HFFc6 (cell line): ENCODE measurements around the gene ORM1. TPM values are rescaled to one million over a fixed set of nuclear protein-coding genes. Genes with fewer than 3 reads are reported as not detected.

Source experiments
- DNase-seq: peaks from one replicate; pipeline ENCODE4 v3.0.0-alpha.2; 2018
- H3K27ac Mint-ChIP-seq: 2 replicates; pipeline ENCODE4 v1.8.0; 2020; ENCODE audit warnings: mild to moderate bottlenecking, mixed read lengths
- H3K27me3 Mint-ChIP-seq: 2 replicates; pipeline ENCODE4 v1.8.0; 2021; ENCODE audit warnings: mild to moderate bottlenecking, moderate library complexity, mixed read lengths; ENCODE audit not compliant: insufficient read depth
- H3K36me3 Mint-ChIP-seq: 2 replicates; pipeline ENCODE4 v1.8.0; 2021; ENCODE audit warnings: low read depth, mixed read lengths
- H3K4me1 Mint-ChIP-seq: 2 replicates; pipeline ENCODE4 v1.8.0; 2020; ENCODE audit warnings: low read depth, mixed read lengths
- H3K4me3 Mint-ChIP-seq: 2 replicates; pipeline ENCODE4 v1.8.0; 2020; ENCODE audit warnings: mild to moderate bottlenecking, moderate library complexity, mixed read lengths
- H3K9me3 Mint-ChIP-seq: 2 replicates; pipeline ENCODE4 v1.8.0; 2020; ENCODE audit warnings: mild to moderate bottlenecking, mixed read lengths
- total RNA-seq, 6 experiments: library from RNA; stranded (reverse); fragmentation: NEBNext Ultra II Directional; extraction: Animal tissue kit (Norgen Biotek cat#: 25700); gene quantifications; 2 replicates in 1 of 6; 3 replicates in 5 of 6; pipeline ENCODE4 v1.2.3, GENCODE V29; 2021
- TF ChIP-seq, protein P1 (sequence below): fragments of 200-600 bp; sonication (generic); IDR thresholded peaks from 2 replicates; pipeline ENCODE4 v1.5.0; 2021; ENCODE audit warnings: antibody characterized with exemption, mild to moderate bottlenecking

The ORM1 gene
- total RNA-seq, 6 experiments from 2014 or later: not detected

DNA sequence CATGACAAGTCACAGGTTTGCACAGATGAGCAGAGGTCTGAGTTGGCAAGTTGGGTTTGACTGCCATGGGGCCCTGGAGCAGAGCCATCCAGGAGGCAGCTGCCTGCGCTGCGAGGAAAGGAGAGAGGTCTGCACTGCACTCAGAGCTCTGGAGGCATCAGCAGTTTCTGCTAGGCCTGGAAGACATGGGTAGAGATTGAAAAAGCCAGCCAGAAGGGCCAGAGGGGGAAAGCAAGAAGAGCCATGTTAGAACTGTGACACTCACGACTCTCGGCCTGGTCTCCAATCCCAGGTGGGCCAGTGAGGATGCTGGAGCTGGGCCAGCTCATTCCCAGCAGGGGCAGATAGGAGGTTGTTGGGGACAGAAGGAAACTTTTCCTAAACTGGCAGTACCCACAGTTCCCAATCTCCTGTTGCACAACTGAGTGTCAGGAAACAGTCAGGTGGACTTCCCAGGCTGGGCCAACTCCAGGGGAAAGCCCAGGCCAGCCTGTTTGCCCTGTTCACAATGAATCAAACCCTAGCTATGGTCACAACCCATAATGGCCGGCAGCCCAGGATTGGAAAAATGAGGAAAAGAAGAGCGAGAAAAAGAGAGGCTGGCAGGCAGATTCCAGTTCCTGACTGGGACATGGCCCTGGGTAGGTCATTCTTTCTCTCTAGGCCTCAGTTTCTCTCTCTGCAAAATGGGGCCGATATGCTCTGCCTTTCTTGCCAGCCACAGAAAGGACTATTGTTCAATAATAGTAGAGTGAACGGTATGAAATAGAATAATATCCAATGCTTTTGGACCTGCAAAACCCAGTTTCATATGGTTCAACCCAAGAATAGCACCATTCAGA lies 7.8 kb upstream of the ORM1 start:
- peaks cover 10% of the 10 kb centered on the region for H3K36me3 Mint-ChIP-seq
- H3K27me3 Mint-ChIP-seq: peaks cover 9% of the 10 kb centered on the region
- no peaks in the 10 kb centered on the region for H3K4me1 Mint-ChIP-seq
- peak overlapping the region; percentile 16; the same call in 1 of the 2 replicates for H3K4me3 Mint-ChIP-seq
- TF ChIP-seq, protein P1, sequence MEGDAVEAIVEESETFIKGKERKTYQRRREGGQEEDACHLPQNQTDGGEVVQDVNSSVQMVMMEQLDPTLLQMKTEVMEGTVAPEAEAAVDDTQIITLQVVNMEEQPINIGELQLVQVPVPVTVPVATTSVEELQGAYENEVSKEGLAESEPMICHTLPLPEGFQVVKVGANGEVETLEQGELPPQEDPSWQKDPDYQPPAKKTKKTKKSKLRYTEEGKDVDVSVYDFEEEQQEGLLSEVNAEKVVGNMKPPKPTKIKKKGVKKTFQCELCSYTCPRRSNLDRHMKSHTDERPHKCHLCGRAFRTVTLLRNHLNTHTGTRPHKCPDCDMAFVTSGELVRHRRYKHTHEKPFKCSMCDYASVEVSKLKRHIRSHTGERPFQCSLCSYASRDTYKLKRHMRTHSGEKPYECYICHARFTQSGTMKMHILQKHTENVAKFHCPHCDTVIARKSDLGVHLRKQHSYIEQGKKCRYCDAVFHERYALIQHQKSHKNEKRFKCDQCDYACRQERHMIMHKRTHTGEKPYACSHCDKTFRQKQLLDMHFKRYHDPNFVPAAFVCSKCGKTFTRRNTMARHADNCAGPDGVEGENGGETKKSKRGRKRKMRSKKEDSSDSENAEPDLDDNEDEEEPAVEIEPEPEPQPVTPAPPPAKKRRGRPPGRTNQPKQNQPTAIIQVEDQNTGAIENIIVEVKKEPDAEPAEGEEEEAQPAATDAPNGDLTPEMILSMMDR: no peak
- DNase-seq: no peak
- no peaks in the 10 kb centered on the region for H3K9me3 Mint-ChIP-seq
- H3K27ac Mint-ChIP-seq: no peak overlapping the region

DNA sequence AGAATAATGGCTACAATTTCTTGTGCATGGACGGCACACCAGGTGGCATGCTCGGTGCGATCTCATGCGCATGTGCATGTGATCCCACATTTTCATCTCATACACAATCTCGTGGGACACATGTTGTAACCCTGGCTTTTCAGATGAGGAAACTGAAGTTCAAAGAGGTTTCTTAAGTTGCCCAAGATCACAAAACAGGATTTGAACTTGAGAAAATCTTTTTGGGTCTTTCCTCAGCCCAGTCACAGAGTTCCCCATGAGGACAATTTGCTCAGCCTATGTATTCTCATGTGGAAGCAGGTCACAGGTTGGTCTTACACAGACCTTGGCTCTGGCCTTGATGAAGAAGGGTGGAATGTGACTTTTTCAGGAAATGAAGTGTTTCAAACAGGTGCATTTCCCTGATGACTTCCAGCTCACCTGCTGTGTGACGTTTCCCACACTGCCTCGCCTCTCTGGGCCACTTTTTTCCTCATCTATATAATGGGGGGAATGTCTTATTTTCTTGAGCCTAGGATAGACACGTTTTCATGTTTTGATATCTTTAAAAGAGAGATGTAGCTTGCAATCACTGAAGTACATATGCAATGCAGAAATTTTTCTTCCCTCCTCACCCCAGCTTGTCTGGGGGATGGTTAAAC lies 7.1 kb upstream of the ORM1 start:
- no peak overlapping the region for H3K4me3 Mint-ChIP-seq
- no peak for DNase-seq
- no peaks in the 10 kb centered on the region for H3K9me3 Mint-ChIP-seq
- peaks cover 7% of the 10 kb centered on the region; the same call in 1 of the 2 replicates for H3K36me3 Mint-ChIP-seq
- no peaks in the 10 kb centered on the region for H3K4me1 Mint-ChIP-seq
- H3K27ac Mint-ChIP-seq: no peak overlapping the region
- peaks cover 7% of the 10 kb centered on the region for H3K27me3 Mint-ChIP-seq
- TF ChIP-seq, protein P1: no peak

DNA sequence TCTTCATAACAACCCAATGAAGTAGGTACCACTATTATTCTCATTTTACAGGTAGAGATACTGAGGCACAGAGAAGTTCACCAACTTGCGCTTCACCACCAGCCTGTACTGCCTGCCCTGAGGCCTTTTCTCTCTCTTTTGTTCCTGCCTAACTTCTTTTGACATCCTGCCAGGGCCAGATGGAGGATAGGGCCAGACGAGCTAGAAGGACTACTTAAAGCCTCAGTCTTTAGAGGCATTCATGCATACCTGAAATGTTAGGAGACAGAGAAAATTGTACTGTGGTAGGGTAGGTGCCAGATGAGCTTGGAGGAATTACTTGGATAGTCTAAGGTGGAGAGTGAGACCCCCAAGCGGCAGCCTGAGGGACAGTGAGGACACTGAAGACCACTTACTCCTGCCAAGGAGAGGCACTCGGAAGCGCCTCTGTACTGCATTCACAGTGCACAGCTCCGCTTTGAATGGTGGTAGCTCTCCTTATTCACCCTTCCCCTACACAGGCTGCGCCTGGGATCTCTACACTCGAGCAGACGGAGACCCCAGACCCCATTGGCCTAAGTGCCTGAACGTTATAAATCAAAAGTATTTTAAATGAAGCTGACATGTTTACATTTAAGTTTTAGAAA lies 6.2 kb upstream of the ORM1 start:
- Mint-ChIP-seq H3K36me3 (peaks cover 4% of the 10 kb centered on the region; the same call in 1 of the 2 replicates), H3K27ac (no peak overlapping the region), H3K4me1 (peaks cover 3% of the 10 kb centered on the region), H3K27me3 (peaks cover 6% of the 10 kb centered on the region), H3K9me3 (no peaks in the 10 kb centered on the region), H3K4me3 (no peak overlapping the region)
- TF ChIP-seq, protein P1: no peak
- no peak for DNase-seq

DNA sequence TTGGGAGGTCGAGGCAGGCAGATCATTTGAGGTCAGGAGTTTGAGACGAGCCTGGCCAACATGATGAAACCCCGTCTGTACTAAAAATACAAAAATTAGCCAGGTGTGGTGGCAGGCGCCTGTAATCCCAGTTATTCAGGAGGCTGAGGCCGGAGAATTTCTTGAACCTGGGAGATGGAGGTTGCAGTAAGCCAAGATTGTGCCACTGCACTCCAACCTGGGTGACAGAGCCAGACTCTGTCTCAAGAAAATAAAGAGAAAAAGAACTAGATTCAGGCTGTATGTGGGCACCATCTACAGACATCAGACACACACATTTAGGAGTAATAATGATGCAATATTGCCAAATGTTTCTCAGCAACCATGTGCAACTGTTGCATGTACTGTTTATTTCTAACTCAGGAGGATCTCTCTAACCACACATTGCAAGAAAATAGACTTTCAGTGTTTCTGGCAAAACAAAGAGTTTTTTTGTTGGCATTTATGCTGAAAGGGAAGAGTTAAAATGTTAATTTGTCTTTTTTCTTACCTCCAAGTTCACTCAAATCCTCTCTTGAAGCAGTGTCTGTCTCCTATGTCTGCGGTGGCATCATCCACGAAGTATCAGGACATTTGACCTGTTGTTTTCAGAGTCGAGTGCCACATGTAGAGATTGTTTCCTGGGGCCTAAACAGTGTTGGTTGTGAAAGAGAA lies 5.1 kb upstream of the ORM1 start:
- no peaks in the 10 kb centered on the region for H3K9me3 Mint-ChIP-seq
- TF ChIP-seq, protein P1: no peak
- no peaks in the 10 kb centered on the region for H3K36me3 Mint-ChIP-seq
- DNase-seq: peak; percentile 15
- H3K27me3 Mint-ChIP-seq: peaks cover 6% of the 10 kb centered on the region
- no peak overlapping the region for H3K4me3 Mint-ChIP-seq
- H3K27ac Mint-ChIP-seq: no peak overlapping the region
- H3K4me1 Mint-ChIP-seq: peaks cover 12% of the 10 kb centered on the region

DNA sequence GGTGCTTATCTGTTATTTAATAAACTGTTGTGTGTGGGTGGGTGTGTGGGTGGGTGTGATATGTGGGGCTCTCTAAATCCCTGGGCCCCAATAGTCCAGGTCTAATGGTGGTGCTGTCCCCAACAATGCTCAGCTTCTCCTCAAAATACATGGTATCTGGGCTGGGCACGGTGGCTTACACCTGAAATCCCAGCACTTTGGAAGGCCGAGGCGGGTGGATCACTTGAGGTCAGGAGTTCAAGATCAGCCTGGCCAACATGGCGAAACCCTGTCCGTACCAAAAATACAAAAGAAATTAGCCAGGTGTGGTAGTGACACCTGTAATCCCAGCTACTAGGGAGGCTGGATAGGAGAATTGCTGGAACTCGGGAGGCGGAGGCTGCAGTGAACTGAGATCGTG lies 4.5 kb upstream of the ORM1 start:
- Mint-ChIP-seq H3K4me1 (peaks cover 12% of the 10 kb centered on the region), H3K27me3 (peaks cover 6% of the 10 kb centered on the region), H3K27ac (no peak overlapping the region), H3K4me3 (no peak overlapping the region), H3K9me3 (no peaks in the 10 kb centered on the region), H3K36me3 (no peaks in the 10 kb centered on the region)
- TF ChIP-seq, protein P1: no peak
- DNase-seq: no peak
